HG02938 (cell line): ENCODE results near the gene HHAT.

Source experiments
- ATAC-seq: cut with Tn5 transposase; IDR thresholded peaks from one replicate; pipeline ENCODE4 v1.9.1; 2021; ENCODE audit warnings: mild to moderate bottlenecking, moderate library complexity; ENCODE audit not compliant: unreplicated experiment

Gene HHAT

DNA sequence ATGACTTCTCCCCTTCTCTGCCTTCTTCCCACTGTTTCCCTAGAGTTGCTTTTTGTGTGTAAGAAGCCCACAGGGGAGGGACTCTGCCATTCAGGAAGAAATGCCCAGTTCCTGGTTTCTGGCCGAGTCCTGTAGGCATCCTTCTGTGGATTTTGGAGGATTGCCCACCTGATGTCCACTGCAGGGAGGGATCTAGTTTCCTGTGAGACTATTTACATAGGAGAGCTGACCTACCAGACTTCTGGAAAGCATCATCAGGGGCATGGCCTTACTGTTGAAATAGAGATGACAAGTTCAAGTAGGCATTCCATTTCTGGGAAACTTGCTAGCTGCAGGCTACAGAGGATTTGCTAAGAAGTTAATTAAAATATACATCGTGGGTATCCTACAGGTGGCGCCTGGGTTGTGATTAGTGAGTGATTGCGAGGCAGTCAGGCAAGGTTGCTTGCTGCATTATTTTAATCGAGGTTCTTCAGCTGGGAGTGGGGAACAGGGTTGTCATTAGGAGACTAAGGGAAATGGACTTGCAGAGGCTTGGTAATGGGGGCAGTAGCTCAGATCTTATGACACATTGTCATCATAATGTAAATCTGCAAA is 148.7 kb downstream of the HHAT start:
- no peak for ATAC-seq

- ATAC-seq = no peak
Measured at GRCh38 chr1:210478820-210479219, 150.1 kb downstream of the HHAT start.

GRCh38 chr1:210482491-210482890 is 153.8 kb downstream of the HHAT start:
- ATAC-seq = no peak

DNA sequence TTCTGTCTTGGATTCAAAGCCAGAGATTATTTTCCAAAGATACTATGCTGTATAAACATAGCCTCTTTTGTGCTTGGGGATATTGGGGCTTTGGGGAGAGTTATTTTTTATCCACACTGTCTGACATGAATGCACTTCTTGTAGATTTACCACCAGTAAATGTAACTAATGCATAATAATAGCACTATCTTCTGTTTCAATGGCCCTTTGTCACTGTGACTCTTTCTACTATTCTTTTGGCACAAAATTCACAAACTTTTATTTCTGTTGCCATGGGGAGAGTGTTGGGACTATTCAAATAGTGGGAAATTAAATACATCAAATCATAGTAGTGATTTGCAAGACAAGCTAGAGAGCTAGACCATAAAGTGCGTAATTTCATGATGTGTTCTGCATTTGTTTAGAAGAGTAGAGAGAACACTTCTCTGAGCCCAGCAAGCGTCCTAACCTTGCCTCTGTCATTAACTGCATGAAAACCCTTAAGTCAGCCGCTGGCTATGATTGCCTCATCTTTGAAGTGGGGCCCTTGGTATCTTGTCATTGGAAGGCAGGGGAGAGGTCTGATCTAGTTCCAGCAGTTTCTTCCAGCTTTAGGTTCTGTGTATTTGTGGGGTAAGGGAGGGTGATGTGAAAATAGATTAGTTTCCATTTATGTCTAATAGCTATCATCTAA is 154.4 kb downstream of the HHAT start:
- no peak for ATAC-seq

DNA sequence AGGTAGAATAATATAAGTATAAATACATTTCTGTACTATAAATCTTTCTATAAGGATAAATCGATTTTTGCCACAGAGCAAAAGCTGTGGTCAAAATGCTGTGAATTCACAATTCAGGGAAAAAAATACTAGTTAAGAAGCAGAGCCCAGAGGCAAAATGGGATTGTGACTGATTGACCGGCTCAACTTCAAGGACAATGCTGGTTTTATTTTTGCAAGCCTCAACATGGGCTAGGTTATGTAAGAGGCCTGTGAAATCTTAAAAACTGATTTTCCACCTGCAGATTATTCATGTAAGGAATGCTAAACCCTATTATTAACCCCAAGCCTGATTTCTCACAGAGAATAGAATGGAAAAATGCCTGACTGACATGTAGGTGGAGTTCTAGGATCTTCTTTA is 155.1 kb downstream of the HHAT start:
- no peak for ATAC-seq

- ATAC-seq = no peak
Measured at GRCh38 chr1:210487021-210487420, 158.3 kb downstream of the HHAT start.

GRCh38 chr1:210489491-210489890 is 160.8 kb downstream of the HHAT start:
- no peak for ATAC-seq

DNA sequence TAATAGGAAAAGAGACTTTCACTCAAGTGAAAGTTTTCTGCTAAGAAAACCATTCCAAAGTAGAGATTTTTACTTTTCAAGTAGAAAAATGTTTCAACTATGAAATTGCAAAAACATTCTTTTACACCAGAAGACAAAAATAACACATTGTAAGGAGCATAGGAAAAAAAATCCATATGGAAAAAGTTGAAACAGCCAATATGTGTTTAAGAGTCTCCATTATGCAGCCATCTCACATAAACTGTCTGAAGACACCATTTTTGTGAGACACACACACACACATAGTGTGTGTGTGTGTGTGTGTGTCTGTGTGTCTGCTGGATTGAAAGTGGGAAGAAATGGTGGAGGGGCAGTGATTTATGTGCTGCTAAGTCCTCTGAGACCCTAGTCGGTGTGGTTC is 162.1 kb downstream of the HHAT start:
- ATAC-seq = no peak

DNA sequence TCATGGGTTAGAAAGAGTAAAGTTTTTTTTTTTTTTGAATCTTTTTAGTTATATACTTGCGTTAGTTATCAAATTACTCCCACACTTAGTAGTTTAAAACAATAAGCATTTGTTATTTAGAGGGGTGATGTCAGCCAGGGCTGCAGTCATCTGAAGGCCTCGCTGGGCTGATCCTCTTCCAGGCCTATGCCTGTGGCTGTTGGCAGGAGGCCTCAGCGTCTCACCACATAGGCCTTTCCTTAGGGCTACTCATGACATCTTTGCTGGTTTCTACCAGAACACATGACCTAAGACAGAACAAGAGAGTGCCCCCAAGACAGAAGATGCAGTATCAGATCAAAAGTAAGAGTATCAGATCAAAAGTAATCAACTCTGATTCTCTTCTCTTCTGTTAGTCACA is 167.4 kb downstream of the HHAT start:
- ATAC-seq = no peak

GRCh38 chr1:210499956-210500355 is 171.3 kb downstream of the HHAT start:
- ATAC-seq = no peak

DNA sequence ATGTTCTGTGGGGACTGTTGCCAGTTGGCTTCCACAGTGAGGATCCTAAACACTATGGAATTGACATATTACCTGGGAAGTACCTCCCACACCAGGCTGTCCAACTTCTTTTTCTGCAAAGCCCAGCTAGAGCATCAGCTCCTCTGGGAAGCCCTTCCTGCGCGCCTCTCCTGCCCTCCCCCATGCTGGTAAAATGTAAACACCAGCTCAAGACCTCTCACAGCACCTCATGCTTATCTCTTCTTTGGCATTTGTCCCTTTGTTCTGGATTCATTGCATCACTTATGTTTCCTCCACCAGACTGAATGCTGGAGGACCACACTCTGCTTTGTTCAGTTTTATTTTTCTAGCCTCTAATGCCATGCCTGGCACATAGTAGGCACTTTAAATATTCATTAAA is 172.1 kb downstream of the HHAT start:
- no peak for ATAC-seq

GRCh38 chr1:210504286-210504685 is 175.6 kb downstream of the HHAT start:
- no peak for ATAC-seq

GRCh38 chr1:210505601-210506496 is 177.1 kb downstream of the HHAT start:
- ATAC-seq = no peak

DNA sequence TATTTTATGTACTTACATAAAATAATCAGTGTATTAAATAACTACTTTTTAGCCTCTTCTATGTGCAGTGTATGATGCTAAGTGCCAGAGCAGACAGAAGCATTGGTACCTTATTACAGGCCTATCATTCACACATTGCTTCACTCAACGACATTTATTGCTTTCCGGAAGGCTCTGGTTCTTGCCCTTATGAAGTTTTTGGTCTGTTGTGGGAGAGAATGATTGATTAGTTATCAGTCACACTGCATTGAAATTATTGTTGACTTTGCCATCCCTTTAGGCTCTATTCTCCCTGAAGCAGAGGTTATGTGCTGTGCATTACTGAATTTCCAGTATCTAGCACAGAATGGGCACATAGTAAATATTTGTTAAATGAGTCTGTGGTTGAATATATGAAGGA is 178.0 kb downstream of the HHAT start:
- no peak for ATAC-seq

GRCh38 chr1:210516092-210516656 is 187.5 kb downstream of the HHAT start:
- no peak for ATAC-seq

- no peak for ATAC-seq
Measured at GRCh38 chr1:210516697-210517459, 188.2 kb downstream of the HHAT start.

DNA sequence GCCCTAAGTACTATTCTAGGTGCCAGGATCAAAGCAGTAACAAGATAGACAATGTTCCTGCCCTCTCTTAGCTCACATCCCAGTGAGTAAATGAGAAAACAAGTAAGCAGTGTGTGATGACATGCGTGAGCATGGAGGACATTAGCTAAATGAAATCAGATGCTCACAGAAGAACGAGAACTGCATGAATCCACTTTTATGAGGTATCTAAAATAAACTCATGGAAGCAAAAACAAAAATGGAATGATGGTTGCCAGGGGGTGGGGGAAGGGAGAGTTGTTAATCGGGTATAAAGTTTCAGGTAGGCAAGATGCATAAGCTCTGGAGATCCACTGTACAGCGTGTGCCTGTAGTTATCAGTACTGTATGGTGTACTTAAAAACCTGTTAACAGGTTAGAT is 195.1 kb downstream of the HHAT start:
- ATAC-seq = no peak

DNA sequence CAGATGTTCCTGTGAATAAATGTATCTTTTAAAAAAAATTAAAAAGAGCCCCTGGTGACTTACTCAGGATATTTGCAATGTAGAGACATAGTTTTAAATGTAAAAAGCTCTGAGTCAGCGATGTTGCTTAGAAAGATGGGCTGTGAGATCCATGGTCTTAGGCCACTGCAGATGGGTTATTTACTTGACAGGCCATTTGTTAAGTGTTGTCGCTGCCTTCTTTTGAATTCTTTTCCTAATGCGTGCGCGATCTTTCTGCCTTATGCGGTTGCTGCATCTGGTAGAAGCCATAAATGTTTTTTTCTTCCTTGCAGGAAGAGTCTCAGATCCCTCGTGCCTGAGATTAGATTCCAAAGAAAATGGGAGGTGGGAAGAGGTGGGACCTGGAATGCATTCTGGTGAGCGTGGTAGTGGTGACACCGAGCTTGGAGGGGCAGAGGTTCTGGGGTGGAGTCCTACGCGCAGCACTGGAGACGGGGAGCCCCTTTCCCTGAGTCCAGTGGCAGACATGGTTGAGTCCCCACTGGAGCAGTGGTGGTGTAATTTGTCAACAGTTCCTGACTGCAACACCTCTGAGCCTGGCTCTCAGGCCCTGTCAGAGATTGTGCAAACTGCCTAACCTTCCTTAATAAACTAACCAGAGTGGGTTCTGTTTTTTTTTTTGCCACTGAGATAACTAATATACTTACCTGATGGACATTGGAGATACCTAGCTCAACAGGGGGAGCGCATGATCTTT is 197.2 kb downstream of the HHAT start:
- ATAC-seq = no peak

- no peak for ATAC-seq
Measured at GRCh38 chr1:210527091-210527490, 198.4 kb downstream of the HHAT start.
